HT-29 (cell line): ENCODE measurements around the gene DHX57. TPM values are rescaled to one million over a fixed set of nuclear protein-coding genes. Genes with fewer than 3 reads are reported as not detected.
"Not testable (repeated sequence)": the region's sequence is repeated elsewhere in the genome, so short reads cannot be mapped to it uniquely, and the experiment has no call there.

Experiments
- DNase-seq: peaks from one replicate; pipeline ENCODE4 v3.0.0-alpha.2; 2015; ENCODE audit warnings: low spot score
- total RNA-seq: library from RNA; depleted of rRNA; stranded (reverse); fragments of >200 nt; shearing (Covaris generic); gene quantifications from 2 replicates; pipeline ENCODE4 v1.2.3, GENCODE V29; 2014

The DHX57 gene
- total RNA-seq, 1 experiment from 2014 or later = 7.3 TPM

DNA sequence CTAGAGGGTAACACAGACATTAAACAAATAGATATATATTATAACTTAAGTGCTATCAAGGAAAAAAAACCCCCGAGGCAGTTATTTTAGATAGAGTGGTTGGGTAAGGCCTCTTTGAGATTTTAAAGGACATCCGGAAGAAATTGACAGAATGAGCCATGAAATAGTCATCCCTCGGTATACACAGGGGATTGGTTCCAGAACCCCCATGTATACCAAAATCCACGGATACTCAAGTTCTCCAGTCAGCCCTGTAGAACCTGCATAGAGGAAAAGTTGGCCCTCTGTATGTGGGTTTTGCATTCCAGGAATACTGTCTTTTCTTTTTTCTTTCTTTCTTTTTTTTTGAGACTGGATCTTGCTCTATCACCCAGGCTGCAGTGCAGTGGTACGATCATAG, 2.0 kb downstream of the DHX57 start:
- DNase-seq = no peak

DNA sequence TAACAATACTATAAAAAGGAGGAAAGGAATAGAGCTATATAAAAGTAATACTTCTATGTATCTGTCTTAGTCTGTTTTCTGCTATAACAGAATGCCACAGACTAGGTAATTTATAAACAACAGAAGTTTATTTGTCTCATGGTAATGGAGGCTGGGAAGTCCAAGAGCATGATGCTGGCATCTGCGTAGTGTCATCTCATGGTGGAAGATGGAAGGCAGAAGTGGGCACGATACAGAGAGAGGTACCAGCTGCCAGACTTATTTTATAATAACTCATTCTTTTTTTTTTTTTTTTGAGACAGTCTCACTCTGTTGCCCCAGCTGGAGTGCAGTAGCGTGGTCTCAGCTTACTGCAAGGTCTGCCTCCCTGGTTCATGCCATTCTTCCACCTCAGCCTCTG, 4.3 kb downstream of the DHX57 start:
- DNase-seq = no peak

DNA sequence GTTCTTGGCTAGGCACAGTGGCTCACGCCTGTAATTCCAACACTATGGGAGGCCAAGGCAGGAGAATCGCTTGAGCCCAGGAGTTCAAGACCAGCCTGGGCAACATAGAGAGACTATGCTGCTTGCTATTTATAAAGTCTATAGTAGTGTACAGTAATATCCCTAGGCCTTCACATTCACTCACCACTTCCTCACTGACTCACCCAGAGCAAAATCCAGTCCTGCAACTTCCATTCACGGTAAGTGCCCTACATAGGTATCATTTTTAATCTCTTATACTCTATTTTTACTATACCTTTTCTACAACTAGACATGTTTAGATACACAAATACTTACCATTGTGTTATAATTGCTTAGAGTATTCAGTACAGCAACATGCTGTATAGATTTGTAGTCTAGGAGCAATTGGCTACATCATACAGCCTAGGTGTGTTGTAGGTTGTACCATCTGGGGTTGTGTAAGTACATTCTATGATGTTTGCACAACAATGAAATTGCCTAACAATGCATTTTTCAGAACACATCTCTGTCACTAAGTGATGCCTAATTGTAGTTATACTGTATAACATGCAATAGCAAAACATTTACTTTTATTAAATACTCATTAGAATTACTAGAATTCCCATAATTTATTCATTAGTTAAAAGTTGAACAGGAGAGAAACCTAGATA, 8.8 kb downstream of the DHX57 start:
- DNase-seq = no peak

DNA sequence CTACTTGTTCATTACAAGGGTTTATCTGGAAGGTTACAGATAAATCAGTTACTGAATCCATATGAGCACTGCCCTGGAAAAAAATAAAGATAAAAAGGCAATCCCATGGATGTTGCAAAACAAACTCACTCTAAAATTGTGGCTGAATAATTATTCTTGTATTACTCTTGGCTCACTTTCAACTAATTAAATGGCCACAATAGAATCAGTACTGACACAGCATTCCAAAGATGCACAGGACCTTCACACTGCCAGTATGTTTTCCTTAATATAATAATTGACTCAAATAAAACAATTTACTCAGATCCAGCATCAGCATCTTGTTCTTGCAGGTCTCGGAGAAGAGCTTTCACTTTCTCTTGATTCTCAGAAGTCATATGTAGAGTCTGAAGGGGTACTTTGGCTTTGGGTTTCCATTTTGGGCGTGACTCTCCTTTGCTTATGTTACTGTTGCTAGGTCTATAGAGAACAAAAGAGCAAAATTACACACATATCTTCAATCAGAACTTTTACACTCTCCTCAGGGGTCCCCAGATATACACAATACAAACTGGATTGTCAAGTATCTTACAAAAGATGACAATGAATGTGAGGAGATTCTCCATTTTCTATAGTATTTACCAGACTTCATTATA, 12.6 kb downstream of the DHX57 start:
- DNase-seq = no peak

DNA sequence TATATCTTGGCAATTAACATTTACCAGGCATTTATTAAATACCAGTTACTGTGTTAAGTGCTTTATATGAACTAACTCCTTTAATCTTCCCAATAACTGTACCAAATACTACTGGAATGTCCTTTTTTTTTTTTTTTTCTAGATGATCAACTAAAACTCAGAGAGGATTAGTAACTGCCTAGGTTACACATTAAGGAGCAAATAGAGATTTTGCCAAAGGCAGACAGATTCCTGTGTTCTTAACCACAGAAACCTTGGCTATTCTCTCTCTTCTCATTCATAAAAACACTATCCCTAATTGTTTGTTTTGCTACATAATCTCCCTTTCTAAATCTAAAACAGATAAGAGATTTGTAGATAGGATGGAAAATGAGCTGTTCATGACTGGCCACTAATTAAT, 13.3 kb downstream of the DHX57 start:
- DNase-seq = no peak

DNA sequence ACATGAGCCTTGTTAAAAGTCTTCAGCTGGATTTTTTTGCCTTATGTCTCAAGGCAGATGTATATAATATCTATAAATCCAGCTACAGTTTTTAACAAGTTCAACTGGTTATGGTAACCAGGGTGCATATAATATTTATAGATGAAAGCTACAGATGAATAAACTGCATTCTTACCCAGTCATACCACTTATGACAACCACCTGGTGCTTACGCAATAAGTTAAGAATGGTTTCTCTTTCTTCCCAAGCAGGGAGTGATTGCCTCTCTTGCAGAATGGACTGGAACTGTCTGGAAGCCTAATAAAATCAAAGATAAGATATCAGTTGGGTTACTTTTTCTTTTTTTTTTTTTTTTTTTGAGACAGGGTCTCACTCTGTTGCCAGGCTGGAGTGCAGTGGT, 19.6 kb downstream of the DHX57 start:
- peak; percentile 6 for DNase-seq

DNA sequence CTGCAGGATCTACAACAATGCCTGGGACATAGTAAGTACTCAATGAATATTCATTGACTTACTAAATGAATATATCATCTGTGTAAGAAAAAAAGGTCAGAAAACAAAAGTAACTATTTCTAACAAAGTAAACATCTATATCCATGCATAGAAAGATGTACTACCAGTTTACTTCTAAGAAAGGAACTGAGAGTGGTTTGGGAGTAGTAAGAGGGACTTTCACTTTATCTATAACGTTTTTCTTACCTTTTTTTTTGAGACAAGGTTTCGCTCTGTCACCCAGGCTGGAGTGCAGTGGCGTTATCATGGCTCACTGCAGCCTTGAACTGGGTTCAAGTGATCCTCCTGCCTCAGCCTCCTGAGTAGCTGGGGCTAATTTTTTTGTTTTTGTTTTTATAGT, 25.7 kb downstream of the DHX57 start:
- DNase-seq = no peak

DNA sequence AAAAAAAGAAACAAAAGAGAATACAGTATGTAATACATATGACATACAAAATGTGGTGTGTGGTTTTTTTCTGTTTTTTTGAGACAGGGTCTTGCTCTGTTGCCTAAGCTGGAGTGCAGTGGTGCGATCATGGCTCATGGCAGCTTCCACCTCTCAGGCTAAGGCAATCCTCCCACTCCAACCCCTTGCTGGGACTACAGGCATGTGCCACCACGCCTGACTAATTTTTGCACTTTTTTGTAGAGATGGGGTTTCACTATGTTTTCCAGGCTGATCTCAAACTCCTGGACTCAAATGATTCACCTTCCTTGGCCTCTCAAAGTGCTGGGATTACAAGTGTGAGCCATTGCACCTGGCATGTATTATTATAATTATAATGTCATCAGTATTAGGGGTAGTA, 38.9 kb downstream of the DHX57 start:
- DNase-seq = no peak

DNA sequence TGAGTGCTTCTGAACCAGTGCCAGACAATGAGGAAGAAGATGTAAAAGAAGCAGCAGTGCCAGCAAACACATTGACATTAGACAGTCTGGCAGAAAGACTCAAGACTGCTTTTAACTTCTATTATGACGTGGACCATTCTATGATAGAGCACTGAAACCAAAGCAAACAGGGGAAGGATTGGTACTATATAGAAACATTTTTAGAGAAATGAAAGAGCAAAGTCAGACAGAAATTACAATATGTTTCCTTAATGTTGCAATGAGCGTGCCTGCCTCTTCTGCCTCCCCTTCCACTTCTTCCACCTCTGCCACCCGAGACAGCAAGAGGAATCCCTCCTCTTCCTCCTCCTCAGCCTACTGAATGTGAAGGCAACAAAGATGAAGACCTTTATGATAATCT, 39.7 kb downstream of the DHX57 start:
- no peak for DNase-seq

DNA sequence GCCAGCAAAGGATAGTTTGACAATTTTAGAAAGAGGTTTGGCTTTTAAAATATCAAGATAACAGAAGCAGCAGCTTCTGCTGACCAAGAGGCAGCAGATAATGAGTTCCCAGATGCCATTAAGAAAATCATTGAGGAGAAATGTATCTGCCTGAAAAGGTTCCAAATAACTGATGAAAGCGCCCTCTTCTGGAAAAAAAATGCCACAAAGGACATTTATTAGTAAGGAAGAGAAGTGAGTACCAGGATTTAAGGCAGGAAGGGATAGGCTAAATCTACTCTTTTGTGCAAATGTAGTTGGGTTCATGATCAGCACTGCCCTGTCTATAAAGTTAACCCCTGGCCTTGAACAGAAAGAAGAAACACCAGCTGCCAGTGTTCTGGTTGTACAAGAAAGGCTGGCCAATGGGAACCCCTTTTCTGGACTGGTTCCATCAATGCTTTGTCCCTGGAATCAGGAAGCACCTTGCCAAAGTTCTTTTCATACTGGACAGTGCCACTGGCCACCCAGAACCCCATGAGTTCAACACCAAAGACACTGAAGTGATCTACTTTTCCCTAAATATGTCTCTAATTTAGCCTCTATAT, 40.6 kb downstream of the DHX57 start:
- DNase-seq = peak; percentile 71

DNA sequence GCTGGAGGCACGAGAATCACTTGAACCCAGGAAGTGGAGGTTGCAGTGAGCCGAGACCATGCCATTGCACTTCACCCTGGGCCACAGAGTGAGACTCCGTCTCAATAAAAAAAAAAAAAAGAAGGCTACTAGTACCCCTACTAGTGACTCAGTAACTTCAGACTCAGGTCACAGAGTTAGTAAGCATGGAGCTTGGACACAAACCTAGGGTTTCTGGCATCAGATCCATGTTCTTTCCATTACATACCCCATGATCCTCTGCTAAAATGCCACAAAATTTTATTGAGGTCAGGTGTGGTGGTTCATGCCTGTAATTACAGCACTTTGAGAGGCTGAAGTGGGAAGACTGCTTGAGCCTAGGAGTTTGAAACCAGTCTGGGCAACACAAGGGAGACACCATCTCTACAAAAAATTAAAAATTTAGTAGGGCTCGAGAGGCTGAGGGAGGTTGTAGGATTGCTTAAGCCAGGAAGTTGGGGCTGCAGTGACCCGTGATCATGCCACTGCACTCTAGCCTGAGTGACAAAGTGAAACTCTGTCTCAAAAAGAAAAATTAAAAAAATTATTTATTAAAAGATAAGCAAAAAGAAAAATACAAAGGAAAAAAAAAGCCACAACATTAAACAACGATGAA, 45.1 kb downstream of the DHX57 start:
- no peak for DNase-seq

DNA sequence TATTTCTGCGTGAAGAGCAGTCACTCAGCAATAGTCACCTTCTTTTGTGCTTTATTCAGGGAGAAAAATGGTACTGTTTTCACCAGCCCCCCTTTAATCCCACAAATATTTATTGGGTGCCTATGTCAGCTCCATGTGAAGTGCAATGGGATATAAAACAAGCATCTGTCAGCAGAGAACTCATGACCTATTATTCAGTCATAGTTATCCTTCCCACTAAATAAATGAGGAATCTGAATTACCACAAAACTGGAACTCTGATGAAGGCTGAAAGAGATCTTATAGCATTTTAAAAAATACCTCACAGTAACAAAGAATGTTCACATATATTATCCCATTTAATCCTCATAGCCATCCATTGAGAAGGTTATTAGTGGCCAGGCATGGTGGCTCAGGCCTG, 45.8 kb downstream of the DHX57 start:
- no peak for DNase-seq

DNA sequence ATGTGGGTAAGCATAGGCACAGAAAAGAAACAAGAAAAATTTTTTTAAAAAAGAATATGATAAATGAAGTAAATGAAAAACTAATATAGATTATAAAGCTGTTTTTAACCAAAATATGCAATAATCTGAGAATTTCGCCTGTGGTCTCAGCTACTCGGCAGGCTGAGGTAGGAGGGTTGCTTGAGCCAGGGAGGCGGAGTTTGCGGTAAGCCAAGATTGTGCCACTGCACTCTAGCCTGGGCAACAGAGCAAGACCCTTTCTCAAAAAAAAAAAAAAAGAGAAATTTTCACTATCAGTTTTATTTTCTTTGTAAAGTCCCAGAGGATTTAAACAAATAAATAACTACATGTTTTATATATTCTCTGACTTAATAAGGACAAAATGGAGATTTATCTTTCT, 47.3 kb downstream of the DHX57 start:
- no peak for DNase-seq

DNA sequence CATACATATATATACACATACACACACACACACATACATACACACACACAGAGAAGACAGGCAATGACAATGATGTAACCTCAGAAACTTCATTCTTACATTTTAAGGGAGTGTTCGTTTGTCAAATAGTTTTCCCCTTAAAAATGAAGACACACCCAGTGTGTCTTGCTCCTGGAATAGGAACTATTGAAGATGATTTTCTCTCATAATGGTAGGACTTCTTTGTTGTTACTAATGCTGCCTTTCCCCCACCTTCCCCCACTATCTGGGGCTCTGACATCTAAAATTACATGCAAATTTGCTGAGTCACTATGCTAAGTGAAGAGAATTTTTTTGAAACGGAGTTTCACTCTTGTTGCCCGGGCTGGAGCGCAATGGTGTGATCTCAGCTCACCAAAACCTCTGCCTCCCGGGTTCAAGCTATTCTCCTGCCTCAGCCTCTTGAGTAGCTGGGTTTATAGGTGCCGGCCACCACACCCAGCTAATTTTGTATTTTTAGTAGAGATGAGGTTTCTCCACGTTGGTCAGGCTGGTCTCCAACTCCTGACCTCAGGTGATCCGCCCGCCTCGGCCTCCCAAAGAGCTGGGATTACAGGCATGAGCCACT, 48.1 kb downstream of the DHX57 start:
- DNase-seq = not testable (repeated sequence)

DNA sequence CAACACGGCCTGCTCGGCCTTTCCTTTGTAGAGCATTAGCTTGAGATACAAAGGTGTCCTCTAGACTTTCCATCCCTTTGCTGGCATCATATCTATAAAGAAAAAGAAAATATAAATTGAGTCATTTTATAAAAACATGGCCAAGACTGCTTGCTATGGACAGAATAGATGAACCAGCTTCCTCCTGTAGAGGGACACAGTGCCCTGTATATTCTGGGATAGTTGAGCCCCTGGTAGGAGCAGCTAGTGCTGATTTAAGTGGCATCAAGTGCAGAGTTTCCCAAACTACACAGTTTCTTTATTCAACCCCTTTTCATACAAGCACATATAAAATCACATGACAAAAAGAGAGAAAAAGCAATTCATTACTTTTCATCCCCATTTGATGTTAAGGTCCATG, 49.8 kb downstream of the DHX57 start:
- no peak for DNase-seq

DNA sequence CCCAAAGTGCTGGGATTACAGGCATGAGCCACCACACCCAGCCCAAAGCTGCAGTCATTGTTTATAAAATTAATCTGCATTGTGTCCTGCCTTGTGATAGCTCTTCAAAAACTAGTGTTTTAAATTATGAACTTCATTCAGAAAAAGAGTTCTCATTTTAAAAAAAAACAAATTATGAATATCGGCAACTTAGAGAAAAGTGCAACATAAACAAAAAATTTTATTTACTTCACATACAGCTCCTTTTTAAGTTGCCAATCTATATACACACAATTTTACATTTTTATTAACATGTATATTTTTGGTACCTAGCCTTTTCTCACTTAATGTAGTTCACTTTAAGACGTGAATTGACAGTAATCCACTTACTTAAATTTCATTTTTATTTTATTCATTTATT, 50.8 kb downstream of the DHX57 start:
- DNase-seq = no peak

DNA sequence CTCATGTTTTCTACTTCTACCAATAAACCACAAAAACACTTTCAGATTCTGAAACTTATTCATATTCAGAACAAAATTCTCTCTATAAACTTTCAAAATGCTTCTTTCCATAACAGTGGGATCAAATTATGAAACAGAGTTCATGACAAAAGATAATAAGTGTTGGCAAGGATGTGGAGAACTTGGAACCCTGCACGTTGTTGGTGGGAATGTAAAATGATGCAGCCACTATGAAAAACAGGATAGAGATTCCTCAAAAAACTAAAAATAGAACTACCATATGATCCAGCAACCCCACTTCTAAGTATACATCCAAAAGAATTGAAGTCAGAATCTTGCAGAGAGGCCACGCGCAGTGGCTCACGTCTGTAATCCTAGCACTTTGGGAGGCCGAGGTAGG, 52.3 kb downstream of the DHX57 start:
- DNase-seq = no peak

DNA sequence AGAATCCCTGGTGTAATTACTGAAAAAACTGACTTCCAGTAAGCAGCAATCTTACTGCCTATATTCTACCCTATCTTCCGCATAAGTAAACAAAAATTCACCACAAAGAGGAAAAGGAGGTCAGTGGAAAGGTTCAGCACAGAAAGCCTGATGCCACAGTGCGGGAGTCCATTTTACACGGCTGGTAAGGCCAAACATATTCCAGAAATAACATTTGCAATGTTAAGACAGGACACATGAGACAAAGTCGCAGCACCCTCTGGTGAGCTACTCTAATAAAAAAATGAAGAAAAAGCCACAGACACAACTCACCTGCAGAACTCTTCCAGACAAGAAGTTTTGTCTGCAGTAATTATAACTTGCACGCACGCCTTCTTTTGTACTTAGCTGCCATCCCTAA, 57.2 kb downstream of the DHX57 start:
- no peak for DNase-seq

DNA sequence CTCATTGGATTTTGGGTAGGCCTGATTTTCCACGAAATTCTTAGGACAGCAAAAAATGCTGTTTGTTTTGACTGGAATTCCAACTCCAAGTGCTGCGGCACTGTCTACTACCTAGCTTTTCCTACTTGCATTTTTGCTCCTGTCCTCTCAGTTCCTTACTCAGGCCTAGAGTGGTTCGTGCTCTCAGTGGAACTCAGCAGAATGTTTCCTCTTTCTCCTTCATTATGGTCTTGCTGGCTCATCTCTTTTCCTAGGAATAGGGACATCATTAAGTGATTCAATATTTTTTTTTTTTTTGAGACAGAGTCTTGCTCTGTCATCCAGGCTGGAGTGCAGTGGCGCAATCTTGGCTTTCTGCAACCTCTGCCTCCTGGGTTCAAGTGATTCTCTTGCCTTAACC, 59.8 kb downstream of the DHX57 start:
- DNase-seq = no peak

DNA sequence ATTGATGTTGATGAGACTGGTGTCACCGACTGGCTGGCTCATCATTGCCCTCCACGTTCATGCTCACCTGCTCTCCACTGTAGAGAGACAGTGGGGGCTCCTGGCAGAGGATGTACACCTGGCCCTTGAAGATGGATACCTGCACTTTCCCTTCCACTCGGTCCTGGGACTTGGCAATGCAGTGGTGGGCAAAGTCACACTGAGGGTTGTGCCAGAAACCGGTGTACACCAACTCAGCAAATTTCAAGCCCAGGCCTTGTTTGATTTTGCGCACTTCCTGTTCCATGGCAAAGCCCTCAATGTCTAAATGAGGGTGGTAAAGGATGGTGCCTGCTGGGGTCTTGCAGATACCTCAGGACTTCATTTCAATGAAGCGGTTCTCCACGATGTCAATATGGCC, 65.2 kb downstream of the DHX57 start:
- DNase-seq = no peak

DNA sequence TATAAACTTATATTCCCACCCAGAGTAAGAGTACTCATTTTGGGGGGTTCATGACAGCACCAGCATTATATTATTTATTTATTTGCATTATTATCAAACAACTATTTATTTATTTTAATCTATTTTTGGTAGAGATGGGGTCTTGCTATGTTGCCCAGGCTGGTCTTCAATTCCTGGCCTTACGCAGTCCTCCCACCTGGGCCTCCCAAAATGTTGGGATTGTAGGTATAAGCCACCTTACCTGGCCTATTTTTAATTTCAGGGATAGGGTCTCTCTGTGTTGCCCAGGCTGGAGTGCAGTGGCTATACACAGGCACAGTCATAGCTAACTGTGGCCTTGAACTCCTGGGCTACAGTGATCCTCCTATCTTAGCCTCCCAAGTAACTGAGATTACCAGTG, 67.1 kb downstream of the DHX57 start:
- DNase-seq = no peak

DNA sequence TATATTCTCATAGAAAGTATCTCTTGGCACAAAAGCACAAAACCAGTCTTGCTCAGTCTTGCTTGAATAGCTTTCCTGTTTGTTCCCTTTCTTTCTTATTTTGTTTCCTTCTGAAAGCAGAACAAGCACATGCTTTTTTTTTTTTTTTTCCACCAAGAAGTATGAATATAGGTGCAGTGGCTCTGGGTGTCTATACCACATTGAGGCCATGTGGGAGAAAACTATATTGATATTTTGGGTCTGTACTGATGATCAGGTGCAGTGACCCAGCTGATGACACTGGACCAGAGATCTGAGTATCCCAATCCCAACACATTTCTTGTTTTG, 69.0 kb downstream of the DHX57 start:
- DNase-seq = no peak
